IPS DF 4.7 (cell line): ENCODE data around the gene SVEP1.
A peak's percentile ranks its signal among the peaks of the same experiment; 100 is the strongest.

ENCODE experiments used
- DNase-seq: peaks from one replicate; pipeline ENCODE4 v3.0.0-alpha.2; 2013; ENCODE audit warnings: low spot score; ENCODE audit errors: extremely low read depth

Gene SVEP1

GRCh38 chr9:110528645-110529044 is 50.9 kb downstream of the SVEP1 start:
- DNase-seq, result no peak

GRCh38 chr9:110526426-110526825 is 53.1 kb downstream of the SVEP1 start:
- DNase-seq, result no peak

- no peak for DNase-seq
These were observed 58.3 kb downstream of the SVEP1 start for GRCh38 chr9:110521206-110521605.

- DNase-seq, result no peak
These were observed 59.3 kb downstream of the SVEP1 start for GRCh38 chr9:110520120-110520701.

- DNase-seq, result no peak
These were observed 62.1 kb downstream of the SVEP1 start for GRCh38 chr9:110517483-110517882.

GRCh38 chr9:110514897-110515296 is 64.6 kb downstream of the SVEP1 start:
- DNase-seq, result no peak

DNA sequence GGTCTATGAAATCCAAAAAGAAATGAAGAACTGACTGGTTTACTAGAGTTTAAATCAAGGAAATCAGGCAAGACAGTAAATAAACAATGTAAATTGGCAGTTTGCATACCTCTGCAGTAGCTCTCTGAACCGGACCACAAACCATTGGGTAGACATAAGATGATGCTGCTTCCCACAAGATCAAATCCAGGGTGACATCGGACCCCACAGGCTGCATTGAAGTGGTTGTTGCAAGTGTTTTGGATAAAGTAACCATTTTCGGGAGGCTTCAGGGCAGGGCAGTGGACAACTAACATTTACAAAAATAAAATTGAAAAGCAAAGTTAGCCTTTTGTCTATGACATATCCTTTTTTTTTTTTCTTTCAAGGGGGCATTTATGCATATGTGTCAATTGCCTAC is 66.7 kb downstream of the SVEP1 start:
- DNase-seq, result no peak

DNA sequence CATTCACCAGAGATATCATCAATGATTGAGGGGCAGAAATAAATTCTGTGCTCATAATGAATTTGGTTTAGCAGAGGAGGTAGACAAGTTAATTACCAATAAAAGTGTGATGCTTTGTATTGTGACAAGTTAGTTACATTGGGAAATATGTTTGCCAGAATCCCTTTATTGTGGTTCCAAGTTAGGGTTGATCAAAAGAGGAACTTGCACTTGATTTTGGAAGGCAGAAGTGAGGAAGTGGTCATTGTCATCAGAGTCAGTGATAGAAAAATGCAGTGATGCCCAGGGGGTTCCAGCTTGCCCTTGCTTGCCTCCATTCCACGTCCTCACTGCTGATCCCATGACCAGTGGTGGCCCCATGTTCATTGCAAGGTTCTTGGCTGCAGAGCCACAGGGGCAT is 69.7 kb downstream of the SVEP1 start:
- DNase-seq, result no peak

GRCh38 chr9:110502842-110503241 is 76.7 kb downstream of the SVEP1 start:
- no peak for DNase-seq

DNA sequence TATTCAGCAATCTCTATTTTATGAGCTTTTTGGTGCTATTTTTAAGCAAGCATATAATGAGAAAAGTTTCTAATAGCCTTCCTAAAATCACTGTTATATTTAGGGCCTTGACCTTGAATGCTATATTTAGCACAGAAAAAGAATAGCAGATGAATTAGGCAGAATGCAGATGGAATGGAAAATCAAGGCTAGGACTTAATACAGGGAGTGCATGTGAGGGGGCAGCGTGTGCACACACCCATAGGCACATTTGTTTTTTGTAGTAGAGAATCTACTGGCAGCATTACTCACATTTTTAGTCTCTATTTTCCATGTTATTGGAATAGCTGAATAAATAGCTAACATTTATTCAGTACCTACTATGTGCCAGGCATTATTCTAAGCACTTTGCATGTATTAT is 79.9 kb downstream of the SVEP1 start:
- DNase-seq, result no peak

- DNase-seq, result no peak
These were observed 92.3 kb downstream of the SVEP1 start for GRCh38 chr9:110487196-110487595.

DNA sequence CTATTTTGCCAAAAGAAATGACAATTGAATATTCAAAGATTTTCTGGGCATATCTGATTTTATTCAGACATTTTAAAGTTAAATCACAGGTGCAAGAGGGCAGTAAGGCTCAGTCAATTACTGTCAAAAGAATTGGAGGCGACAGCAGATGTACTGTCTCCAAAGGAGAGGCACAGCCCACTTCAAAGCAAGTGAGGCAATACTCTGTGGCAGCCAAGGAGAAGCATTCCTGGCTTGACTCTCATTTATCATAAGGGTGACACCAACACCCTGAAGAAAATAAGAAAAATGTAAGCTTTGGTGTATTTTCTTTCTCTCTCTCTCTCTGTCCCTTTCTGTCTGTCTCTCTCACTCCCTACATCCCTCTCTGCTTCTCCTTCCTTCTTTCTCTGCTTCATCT is 93.3 kb downstream of the SVEP1 start:
- DNase-seq, result no peak

GRCh38 chr9:110479481-110479880 is 100.1 kb downstream of the SVEP1 start:
- DNase-seq, result no peak

GRCh38 chr9:110476251-110476650 is 103.3 kb downstream of the SVEP1 start:
- no peak for DNase-seq

- no peak for DNase-seq
These were observed 107.4 kb downstream of the SVEP1 start for GRCh38 chr9:110472111-110472510.

- DNase-seq, result no peak
These were observed 110.6 kb downstream of the SVEP1 start for GRCh38 chr9:110468950-110469349.

DNA sequence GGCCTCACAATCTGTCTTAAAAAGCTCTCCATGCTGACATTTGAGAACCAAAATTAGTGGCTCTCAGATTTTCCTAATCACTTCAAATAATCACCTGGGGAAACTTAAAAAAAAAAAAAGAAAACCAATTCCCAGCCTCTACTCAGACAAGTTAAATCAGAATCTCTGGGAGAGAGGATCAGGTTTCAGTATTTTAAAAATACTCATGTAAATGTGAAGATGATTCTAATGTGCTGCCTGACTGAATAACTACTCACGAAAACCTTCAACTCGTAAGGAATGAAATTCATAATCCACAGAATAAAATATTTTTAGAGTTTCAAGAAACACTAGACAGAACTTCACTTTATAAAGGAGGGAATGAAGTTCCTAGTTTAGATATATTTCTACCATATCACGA is 114.4 kb downstream of the SVEP1 start:
- DNase-seq, result no peak

GRCh38 chr9:110464321-110464720 is 115.2 kb downstream of the SVEP1 start:
- peak; percentile 28 for DNase-seq

DNA sequence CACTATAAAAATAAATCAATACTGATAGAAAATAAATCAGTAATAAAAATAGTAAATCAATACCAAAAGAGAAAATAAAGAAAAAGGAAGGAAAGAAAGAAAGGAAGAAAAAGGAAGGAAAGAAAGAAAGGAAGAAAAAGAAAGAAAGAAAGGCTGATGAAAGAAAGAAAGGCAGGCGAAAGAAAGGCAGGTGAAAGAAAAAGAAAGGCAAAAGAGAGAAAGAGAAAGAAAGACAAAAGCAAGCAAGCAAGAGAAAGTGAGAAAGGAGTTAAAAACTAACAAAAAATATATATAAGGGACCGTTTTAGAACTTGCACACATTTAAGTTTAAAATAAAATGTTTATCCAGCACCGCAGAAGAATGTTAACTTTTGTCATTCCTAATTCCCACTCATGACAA is 116.0 kb downstream of the SVEP1 start:
- no peak for DNase-seq

- DNase-seq, result no peak
These were observed 122.3 kb downstream of the SVEP1 start for GRCh38 chr9:110457245-110457644.

GRCh38 chr9:110456681-110457080 is 122.9 kb downstream of the SVEP1 start:
- no peak for DNase-seq

DNA sequence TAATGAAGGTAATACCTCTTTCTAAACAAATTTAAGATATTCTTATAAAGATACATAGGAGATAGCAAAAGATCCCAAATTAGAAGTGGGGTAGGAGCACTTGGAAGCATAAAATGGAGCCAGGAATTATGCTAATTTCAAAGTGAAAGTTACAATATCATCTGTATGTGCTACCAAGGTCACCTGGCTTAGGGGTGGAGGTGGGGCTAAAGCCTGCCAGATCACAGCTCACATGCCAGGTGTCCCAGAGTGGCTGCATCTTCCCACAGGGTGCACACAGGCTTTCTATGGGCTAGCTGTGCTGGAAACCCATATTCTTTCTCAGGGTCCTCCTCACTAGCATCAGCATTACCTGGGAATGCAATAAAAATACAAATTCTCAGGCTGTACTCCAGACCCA is 123.7 kb downstream of the SVEP1 start:
- DNase-seq, result no peak

DNA sequence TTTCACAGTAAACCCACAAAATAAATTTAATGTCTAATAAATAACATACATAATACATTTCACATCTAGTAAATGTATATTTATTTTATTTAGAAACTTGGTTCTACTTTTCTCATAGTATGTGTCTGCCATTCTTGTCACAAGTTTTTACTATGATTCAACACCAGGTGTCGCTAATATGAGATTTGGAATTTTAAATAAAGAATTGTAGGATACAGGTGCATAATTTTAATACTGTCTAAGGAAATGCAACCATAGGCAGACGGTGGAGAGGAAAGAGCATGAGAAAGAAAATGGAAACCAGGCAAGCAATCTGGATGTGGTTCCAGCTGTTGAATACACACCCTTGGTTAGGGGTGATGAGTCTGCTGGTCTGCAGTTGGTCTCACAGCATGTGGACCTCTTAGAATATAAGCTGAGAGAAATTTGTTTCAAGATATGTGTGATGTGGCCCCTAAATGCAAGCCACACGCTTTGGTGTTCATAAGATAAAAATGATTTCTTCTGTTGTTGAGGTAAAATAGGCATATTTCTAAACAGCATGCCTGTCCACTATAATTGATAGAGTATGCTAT is 127.2 kb downstream of the SVEP1 start:
- DNase-seq, result no peak

DNA sequence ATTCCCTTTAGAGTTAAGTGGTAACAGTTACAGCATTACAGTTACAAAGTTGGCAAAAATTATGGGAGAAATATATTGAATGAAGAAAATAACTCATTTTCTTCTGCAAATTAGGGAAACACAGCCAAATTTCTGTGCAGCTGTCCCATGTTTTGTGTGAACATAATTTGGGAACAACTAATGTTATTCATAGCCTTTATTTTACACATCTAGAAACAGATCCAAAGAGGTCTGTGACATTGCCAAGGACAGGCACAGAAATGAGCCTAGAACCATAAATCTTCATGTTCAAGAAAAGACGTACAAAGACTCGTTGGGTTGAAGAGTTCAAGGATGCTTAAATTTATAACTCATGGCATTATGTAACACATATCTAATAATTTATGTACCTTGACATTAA is 127.8 kb downstream of the SVEP1 start:
- no peak for DNase-seq
